22Rv1 (cell line): ENCODE results near the gene PGAM1.

Source experiments
- H3K27ac ChIP-seq: fragments of 450-650 bp; 2 replicates; pipeline ENCODE4 v1.5.1; 2017
- ZFX ChIP-seq: fragments of 450-650 bp; IDR thresholded peaks from 2 replicates; pipeline ENCODE4 v1.6.1; 2017; ENCODE audit warnings: antibody characterized with exemption, borderline replicate concordance
- TF ChIP-seq, protein P1 (sequence below): fragments of 450-650 bp; IDR thresholded peaks from 2 replicates; pipeline ENCODE4 v1.5.1; 2017; ENCODE audit warnings: mild to moderate bottlenecking

Gene PGAM1

DNA sequence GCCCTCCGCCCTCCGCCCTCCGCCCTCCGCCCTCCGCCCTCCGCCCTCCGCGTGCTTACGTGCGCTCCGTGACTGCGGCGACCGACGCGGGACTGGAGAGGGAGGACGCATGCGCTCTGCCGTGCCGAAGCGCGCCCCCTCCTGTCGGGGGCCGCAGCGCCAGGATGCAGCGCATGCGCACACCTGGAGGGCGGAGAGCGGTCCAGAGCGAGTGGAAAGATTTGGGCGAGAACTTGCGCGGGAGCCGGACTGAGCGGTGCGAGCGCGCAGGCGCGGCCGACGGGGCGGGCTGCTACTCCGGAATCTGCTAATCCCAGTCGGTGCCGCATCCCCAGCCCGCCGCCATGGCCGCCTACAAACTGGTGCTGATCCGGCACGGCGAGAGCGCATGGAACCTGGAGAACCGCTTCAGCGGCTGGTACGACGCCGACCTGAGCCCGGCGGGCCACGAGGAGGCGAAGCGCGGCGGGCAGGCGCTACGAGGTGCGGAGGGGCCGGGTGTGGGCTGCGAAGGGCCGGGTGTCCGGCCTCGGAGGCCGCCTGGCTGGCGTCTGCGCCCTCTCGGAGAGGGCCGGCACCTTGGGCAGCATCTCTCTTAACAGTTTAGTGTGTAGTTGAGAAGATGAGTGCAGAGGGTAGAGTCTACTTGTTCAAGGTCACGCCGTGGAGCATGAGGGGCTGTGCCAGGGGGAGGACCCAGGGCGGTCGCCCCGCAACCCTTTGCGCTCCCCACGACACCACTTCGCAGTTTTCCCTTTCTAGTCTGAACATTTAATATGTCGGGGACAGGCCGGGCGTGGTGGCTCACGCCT lies at the start of gene PGAM1:
Gene PGAM1, plus strand, starts transcription at position 228 of the 812 bp plus-strand sequence. Its CDS starts 117 bp downstream, at position 345.
- TF ChIP-seq, protein P1, sequence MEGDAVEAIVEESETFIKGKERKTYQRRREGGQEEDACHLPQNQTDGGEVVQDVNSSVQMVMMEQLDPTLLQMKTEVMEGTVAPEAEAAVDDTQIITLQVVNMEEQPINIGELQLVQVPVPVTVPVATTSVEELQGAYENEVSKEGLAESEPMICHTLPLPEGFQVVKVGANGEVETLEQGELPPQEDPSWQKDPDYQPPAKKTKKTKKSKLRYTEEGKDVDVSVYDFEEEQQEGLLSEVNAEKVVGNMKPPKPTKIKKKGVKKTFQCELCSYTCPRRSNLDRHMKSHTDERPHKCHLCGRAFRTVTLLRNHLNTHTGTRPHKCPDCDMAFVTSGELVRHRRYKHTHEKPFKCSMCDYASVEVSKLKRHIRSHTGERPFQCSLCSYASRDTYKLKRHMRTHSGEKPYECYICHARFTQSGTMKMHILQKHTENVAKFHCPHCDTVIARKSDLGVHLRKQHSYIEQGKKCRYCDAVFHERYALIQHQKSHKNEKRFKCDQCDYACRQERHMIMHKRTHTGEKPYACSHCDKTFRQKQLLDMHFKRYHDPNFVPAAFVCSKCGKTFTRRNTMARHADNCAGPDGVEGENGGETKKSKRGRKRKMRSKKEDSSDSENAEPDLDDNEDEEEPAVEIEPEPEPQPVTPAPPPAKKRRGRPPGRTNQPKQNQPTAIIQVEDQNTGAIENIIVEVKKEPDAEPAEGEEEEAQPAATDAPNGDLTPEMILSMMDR, result peak; percentile 86
- no peak for TF ChIP-seq ZFX
- peak within 1 kb of the TSS; percentile 94 for H3K27ac ChIP-seq

DNA sequence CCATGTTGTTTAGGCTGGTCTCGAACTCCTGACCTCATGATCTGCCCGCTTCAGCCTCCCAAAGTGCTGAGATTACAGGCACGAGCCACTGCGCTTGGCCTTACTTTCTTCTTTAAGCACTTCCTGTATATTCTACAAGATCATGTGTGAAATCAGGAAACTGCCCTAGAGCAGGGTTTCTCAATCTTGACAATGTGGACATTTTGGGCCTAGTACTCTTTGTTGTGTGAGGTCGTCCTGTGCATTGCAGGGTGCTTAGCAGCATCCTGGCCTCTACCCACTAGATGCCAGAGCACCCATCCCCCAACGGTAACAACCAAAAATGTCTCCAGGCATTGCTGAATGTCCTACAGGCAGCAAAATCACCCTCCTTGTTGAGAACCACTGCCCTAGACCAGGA lies 49.6 kb upstream of the PGAM1 start:
- no peak for TF ChIP-seq ZFX
- no peak overlapping the region for H3K27ac ChIP-seq

DNA sequence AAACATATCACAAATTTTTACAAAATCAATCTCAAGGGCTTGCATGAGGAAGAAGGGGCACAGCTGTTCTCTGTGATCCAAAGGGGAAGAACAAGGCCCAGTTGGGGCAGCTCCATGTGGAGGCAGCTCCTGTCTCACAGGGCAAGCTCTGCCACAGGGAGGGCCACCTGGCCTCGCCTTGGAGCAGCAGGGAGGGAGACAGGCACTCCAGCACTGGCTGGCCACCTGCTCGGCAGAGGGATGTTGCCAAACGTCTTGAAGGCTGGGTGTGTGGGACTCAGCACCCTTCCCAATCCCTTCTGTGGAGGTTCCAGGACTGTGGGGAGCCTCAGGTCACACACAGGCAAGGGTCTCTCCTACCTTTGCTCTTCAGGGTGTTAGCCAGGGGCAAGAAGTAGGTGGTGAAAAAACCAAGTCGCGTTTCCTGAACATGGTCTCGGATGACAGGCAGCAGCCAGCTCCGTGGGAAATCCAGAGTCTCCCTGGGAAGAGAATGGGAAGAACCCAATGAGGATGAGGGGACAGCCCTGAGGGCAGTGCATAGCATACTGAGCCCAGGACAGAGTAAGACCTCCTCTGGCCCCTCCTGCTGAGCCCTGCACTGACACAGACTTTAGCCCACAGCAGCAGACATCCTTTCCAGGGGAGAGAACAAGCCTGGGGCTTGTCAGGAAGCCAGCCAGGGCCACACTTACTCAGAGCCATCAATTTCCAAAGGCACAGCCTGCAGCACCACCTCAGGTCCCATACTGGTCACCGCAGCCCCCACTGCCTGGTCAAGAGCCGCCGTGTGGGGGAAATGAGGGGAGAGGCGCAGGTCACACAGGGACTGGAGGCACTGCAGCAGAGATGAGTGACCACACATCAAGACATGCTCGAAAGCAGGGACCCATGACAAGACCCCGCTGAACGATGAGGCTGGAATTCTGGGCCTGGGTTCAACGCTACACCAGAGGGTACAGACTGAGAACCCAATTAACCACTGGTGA lies 46.8 kb upstream of the PGAM1 start:
- H3K27ac ChIP-seq, result no peak overlapping the region
- no peak for TF ChIP-seq ZFX
- TF ChIP-seq, protein P1, result no peak

DNA sequence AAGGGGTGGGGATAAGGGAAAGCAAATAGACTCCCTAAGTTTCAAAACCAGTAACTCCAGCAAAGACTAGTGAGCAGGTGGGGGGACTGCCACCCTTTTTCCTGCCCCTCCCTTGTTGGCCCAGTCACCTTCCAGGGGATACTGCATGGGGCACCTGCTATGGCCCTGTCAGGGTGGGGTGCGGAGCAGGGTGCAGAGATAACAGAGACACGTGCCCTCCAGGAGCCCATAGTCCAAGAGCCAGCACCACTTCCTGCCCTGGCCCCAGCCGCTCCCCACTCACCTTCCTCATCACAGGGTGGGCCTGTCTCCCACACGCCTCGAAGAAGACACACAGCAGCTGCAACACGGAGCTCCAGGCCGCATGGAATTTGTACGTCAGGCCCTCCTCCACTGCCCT lies 45.5 kb upstream of the PGAM1 start:
- H3K27ac ChIP-seq, result no peak overlapping the region

DNA sequence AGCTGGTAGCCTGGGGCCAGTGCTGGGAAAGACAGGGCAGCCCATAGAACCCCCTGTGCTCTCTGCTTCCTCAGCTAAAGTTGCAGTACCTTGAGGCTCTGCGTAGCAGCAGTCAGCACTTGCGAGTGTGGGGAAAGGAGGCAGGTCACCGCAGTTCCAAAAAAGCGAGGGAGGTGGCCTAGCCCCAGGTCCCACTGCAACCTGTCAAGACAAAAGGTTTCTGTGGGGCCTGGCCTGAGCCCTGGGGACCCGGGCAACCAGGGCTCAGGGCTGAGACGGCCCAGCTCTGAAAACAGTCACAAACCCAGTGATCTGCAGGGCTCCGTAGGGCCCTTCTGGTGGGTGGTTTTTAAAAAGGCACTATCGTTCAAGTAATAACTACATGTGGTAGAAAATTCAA lies 44.4 kb upstream of the PGAM1 start:
- H3K27ac ChIP-seq, result no peak overlapping the region
- TF ChIP-seq ZFX, result no peak

More for the DNA sequence above, 45.5 kb upstream of the PGAM1 start:
- no peak for TF ChIP-seq ZFX
- TF ChIP-seq, protein P1, result no peak

DNA sequence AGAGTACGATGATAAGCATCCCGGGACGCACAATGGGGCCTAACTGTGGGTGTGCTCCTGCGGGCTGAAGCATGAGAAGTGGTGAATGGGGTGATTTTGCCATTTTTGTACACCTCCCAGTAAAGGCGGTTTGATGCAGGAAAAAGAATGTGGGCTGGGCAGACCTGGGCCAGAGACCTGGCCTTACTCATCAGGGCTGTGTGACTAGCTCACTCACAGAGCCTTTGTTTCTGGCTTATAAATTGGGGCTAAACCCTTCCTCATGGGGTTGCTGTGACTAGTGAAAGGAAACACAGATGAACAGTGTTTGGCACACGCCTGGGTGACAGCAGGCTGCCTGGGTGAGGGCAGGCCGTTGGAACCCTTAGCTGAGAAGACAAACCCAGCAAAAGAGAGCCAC lies 42.8 kb upstream of the PGAM1 start:
- no peak overlapping the region for H3K27ac ChIP-seq
- TF ChIP-seq, protein P1, result no peak
- no peak for TF ChIP-seq ZFX

DNA sequence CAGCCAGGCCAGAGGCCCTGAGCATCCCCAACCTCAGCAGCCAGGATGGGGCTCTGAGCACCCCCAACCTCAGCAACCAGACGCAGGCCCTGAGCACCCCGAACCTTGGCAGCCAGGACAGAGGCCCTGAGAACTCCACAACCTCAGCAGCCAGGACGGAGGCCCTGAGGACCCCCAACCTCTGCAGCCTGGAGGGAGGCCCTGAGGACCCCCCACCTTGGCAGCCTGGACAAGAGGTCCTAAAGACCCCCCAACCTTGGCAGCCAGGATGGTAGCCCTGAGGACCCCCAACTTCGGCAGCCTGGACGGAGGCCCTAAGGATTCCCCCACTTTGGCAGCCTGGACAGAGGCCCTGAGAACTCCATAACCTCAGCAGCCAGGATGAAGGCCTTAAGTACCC lies 41.8 kb upstream of the PGAM1 start:
- H3K27ac ChIP-seq, result no peak overlapping the region
- TF ChIP-seq ZFX, result no peak
- TF ChIP-seq, protein P1, result no peak

DNA sequence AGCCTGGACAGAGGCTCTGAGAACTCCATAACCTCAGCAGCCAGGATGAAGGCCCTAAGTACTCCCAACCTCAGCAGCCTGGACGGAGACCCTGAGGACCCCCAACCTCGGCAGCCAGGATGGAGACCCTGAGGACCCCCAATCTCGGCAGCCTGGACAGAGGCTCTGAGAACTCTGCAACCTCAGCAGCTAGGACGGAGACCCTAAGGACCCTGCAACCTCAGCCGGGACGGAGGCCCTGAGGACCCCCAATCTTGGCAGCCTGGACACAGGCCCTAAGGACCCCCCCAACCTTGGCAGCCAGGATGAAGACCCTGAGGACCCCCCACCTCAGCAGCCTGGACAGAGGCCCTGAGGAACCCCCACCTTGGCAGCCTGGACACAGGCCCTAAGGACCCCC lies 41.4 kb upstream of the PGAM1 start:
- no peak overlapping the region for H3K27ac ChIP-seq
- TF ChIP-seq, protein P1, result no peak
- TF ChIP-seq ZFX, result no peak
